IPS DF 4.7 (cell line): ENCODE measurements around the gene CHRD.
A peak's percentile ranks its signal among the peaks of the same experiment; 100 is the strongest.
"Not testable (repeated sequence)": the region's sequence is repeated elsewhere in the genome, so short reads cannot be mapped to it uniquely, and the experiment has no call there.

Experiments used
- DNase-seq: peaks from one replicate; pipeline ENCODE4 v3.0.0-alpha.2; 2013; ENCODE audit warnings: low spot score; ENCODE audit errors: extremely low read depth

CHRD gene

DNA sequence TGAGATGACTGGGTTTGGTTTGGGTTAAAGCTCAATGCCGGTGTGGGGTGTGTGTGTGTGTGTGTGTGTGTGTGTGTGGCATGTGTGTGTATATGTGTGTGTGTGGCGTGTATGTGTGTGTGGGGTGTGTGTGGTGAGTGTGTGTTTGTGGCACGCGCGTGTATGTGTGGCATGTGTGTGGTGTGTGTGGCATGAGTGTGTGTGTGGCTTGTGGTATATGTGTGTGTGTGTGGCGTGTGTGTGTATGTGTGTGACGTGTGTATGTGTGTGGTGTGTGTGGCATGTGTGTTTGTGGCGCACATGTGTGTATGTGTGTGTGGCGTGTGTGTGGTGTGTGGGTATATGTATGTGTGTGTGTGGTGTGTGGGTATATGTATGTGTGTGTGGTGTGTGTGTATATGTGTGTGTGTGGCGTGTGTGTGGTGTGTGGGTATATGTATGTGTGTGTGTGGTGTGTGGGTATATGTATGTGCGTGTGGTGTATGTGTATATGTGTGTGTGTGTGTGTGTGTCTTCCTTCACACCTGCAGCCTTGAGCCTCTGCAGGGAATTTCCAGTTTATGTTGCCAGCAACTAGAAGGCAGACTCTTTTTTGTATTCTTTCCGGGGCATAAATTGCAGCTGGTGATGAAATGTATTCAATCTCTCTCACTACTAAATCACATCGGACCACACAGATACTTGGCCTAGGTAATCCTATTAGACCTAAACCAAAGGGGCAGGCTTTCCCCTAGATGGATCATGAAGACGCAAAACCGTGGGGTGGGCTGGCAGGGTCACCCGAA lies 34.8 kb downstream of the CHRD start:
- DNase-seq: no peak

DNA sequence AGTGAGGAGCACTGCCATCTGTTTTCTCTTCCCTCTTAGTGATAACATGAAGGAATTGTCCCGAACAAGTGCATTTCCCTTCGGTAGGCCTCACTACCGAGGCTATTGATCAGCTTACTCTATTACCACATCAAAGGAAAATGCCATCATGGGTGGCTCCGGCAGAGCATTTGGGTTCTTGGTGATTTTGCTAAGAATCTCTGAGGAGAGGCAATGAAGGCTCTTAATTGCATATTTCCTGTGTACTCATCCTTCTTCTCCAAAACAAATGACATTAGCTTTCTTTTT lies 35.3 kb downstream of the CHRD start:
- DNase-seq: no peak

- peak; percentile 49 for DNase-seq
Measured at GRCh38 chr3:184417619-184418327, 37.9 kb downstream of the CHRD start.

DNA sequence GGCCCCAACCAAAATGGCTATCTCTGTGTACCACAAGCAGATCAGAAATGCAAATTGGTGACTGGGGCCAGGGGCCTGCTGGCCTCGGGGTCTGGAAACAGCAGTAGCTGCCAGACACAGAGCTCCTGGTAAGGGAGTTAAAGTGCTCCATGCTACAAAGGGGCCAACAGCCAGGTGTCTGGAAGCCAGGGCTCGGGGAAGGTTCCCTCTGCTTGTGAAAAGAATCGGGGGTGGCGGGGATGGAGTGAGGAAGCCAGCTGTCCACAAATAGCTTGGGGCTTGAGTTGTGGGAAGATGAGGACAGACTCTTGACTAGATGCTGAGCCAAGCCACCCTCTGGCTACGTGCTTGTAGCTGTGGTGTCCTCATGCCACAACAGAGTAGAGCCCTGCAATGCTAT lies 39.3 kb downstream of the CHRD start:
- no peak for DNase-seq

GRCh38 chr3:184423561-184423960 lies 43.7 kb downstream of the CHRD start:
- DNase-seq: no peak

GRCh38 chr3:184426691-184427141 lies 46.9 kb downstream of the CHRD start:
- DNase-seq: no peak

DNA sequence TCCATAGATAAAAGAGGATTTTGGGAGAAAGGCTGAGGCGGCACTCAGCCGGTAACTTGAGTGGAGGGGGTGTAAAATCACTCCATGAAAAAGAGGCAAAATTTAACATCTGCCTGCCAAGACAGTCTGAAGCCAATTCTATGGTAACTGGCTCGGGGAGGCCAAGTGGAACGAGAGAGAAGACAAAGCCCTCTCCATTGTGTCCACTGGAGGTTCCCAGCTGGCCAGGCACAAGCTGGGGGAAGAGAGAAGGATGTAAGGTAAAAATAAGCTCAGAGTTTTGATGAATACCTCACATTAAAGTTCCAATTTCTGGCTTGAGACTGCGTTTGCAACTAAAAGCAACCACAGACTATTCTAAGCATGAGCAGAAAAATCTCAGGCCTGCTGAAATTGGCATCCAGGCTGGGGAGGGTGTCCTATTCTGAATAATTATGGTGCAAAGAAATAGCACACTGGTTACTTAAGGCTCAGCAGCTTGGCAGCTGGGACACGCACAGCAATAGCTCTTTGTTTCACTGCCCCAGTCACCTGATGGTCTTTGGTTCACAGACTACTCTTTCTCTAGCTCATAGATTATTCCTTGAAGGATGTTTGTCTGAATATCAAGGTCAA lies 48.8 kb downstream of the CHRD start:
- DNase-seq: no peak

DNA sequence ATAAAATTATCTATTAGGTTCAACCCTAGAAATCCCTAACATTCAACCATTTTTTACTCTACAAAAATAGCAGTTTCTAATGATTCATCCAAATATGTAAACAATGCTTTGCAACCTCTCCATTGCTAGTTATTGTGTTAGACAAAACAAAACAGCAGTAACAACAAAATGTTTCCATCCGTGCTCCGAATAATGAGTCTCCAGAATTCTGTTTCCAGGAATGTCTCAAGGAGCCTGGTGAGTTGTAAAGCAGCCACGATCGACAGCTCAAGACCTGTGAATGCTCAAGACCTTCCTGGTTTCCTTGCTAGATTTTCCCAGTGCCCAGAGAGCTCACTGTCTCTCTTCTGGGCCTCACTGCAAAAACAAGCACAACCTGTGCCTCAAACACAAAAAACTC lies 49.9 kb downstream of the CHRD start:
- DNase-seq: no peak

DNA sequence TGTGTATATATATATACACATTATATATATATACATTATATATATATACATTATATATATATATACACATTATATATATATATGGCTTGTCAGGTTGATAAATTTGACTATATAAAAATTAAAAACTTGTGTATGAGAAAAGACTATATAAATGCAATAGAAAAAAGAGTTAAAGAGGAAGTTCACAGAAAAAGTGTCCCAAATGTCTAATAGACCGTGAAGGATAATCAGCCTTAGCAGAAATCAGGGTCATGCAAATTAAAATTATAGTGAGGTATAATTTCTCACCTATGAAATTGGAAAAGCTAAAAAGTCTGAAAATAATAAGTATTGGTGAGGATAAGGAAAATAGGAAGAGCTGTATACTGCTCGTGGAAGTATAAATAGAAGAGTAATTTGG lies 51.1 kb downstream of the CHRD start:
- DNase-seq: no peak

DNA sequence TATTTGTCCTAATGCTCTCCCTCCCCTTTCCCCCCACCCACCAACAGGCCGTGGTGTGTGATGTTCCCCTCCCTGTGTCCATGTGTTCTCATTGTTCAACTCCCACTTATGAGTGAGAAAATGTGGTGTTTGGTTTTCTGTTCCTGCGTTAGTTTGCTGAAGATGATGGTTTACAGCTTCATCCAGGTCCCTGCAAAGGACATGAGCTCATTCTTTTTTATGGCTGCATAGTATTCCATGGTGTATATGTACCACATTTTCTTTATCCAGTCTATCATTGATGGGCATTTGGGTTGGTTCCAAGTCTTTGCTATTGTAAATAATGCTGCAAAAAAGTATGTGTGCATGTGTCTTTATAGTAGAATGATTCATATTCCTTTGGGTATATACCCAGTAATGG lies 53.3 kb downstream of the CHRD start:
- DNase-seq: not testable (repeated sequence)

DNA sequence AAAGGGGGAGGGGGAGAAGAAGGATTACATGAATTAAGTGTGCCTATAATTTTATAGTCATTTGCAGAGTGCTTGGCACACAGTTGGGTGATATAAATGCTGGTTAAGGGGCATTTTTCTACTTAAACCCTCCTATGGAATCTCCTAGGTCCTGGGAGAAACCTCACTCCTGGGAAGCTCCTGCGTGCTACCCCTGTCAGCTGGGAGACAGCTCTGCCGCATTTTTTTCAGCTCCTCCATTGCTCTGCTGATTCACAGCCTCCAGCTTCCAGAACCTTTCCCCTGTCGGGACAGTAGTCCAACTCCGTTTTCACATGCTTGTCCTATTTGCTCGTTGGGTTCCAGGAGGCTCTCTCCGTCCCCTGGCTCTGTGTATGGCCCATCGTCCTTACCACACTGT lies 59.2 kb downstream of the CHRD start:
- DNase-seq: no peak
